ENCODE data around the gene CLCN5. TPM values are rescaled to one million over a fixed set of nuclear protein-coding genes. Genes with fewer than 3 reads are reported as not detected.

CLCN5 gene
- total and polyA plus RNA-seq, 5 donors, result 0.57 to 2.8 (median 2.5) TPM

DNA sequence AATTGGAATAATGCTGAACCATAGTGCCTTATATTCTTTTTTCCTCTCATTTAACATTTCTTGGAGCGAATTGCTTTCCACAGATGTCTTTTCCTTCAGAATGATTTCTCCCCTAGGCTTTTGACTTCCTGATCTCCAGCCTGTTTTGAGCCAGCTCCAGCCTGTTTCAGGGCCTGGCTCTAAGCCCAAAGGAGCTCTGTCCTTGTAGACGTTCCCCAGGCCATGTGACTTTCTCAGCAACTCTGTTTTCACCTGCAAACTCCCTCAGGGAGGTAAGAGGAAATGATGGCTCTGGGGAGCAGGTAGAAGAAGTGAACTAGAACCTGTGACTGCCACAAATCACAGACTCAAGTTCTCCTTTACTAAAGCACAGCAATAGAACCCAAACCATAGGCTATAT lies 189.3 kb downstream of the CLCN5 start:
- ATAC-seq (no peak), DNase-seq (no peak)
- no peak overlapping the region for H3K4me3 ChIP-seq (ENCODE audit: low read length)
- 22% methylated on average over 2 of the region's 2 CpGs for WGBS
- no peaks in the 10 kb centered on the region for H3K9me3 ChIP-seq (ENCODE audit: control insufficient read depth, low read length)
- H3K27ac ChIP-seq (ENCODE audit: low read length), result no peak overlapping the region
- H3K27me3 ChIP-seq (ENCODE audit: control insufficient read depth, insufficient read depth), result no peaks in the 10 kb centered on the region
- no peaks in the 10 kb centered on the region for H3K4me1 ChIP-seq (ENCODE audit: control insufficient read depth, insufficient read depth, low read length)
- intact Hi-C loops (cut with DNase I), result no loop called here

DNA sequence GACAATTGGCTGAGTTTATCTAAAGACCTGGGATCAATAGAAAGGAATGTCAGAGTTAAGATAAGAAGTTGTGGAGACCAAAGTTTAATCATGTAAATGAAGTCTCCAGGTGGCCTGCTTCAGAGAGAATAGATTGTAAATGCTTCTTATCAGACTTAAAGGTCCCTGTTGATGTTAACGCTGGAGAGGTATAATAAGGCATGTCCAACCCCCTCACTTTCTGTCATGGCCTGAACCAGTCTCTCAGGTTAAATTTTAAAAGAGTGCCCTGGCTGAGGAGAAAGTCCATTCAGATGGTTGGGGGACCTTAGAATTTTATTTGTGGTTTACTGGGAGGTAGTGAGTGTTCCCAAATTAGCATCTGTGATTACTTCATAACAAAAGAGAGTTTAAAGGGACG lies 191.7 kb downstream of the CLCN5 start:
- H3K27me3 ChIP-seq (ENCODE audit: control insufficient read depth, insufficient read depth), result no peaks in the 10 kb centered on the region
- WGBS, result 45% methylated on average over 2 of the region's 2 CpGs
- H3K27ac ChIP-seq (ENCODE audit: low read length), result no peak overlapping the region
- ATAC-seq, result no peak
- intact Hi-C loops (cut with DNase I), result no loop called here
- H3K9me3 ChIP-seq (ENCODE audit: control insufficient read depth, low read length), result no peaks in the 10 kb centered on the region
- H3K4me1 ChIP-seq (ENCODE audit: control insufficient read depth, insufficient read depth, low read length), result no peaks in the 10 kb centered on the region
- no peak for DNase-seq
- H3K4me3 ChIP-seq (ENCODE audit: low read length), result no peak overlapping the region

DNA sequence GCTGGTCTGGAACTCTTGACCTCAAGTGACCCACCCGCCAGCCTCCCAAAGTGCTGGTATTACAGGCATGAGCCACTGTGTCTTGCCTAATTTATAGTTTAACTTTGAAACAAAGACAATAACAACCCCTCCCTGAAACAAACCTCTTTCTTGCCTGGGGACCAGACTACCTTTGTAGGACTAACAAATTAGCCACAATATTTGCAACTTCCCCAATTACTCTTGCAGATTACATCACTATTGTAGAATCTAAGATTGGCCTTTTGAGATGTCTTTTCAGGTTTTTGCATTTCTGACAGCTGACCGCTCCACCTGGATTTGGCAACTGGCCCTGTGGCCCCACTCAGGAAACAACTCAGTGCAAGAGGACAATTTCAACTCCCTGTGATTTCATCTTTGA lies 193.6 kb downstream of the CLCN5 start:
- intact Hi-C loops (cut with DNase I), result no loop called here
- ATAC-seq, result no peak
- 91% methylated on average over 2 of the region's 2 CpGs for WGBS
- no peaks in the 10 kb centered on the region for H3K27me3 ChIP-seq (ENCODE audit: control insufficient read depth, insufficient read depth)
- H3K4me3 ChIP-seq (ENCODE audit: low read length), result no peak overlapping the region
- no peak overlapping the region for H3K27ac ChIP-seq (ENCODE audit: low read length)
- DNase-seq, result no peak
- H3K9me3 ChIP-seq (ENCODE audit: control insufficient read depth, low read length), result no peaks in the 10 kb centered on the region
- no peaks in the 10 kb centered on the region for H3K4me1 ChIP-seq (ENCODE audit: control insufficient read depth, insufficient read depth, low read length)

DNA sequence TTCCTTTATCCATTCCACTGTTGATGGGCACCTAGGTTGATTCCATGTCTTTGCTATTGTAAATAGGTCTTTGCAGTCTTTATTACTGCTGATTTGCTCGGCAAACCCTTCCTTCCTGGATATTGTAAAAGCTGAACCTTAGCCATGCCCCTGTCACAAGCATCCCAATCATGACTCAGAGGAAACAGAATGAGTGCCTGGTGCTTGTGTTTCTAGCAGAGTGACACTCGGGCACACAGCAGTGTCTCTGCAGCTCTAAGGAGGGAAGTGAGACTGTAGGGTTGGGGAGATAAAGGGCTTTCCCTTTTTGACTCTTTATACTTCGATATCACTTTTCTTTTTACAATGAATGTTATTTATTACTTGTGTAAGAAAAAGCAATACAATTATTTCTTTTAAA lies 195.1 kb downstream of the CLCN5 start:
- Histone ChIP-seq H3K27ac (ENCODE audit: low read length) (no peak overlapping the region), H3K9me3 (ENCODE audit: control insufficient read depth, low read length) (no peaks in the 10 kb centered on the region), H3K4me3 (ENCODE audit: low read length) (no peak overlapping the region), H3K27me3 (ENCODE audit: control insufficient read depth, insufficient read depth) (no peaks in the 10 kb centered on the region), H3K4me1 (ENCODE audit: control insufficient read depth, insufficient read depth, low read length) (no peaks in the 10 kb centered on the region)
- ATAC-seq, result no peak
- no peak for DNase-seq
- WGBS, result 46% methylated on average over 3 of the region's 3 CpGs
- intact Hi-C loops (cut with DNase I), result no loop called here

- WGBS, result 88% methylated on average over 1 of the region's 1 CpG
- intact Hi-C loops (cut with DNase I), result no loop called here
- ATAC-seq (no peak), DNase-seq (no peak)
- H3K9me3 ChIP-seq (ENCODE audit: control insufficient read depth, low read length), result no peaks in the 10 kb centered on the region
- no peaks in the 10 kb centered on the region for H3K4me1 ChIP-seq (ENCODE audit: control insufficient read depth, insufficient read depth, low read length)
- no peak overlapping the region for H3K4me3 ChIP-seq (ENCODE audit: low read length)
- H3K27me3 ChIP-seq (ENCODE audit: control insufficient read depth, insufficient read depth), result no peaks in the 10 kb centered on the region
- no peak overlapping the region for H3K27ac ChIP-seq (ENCODE audit: low read length)
These were observed 203.1 kb downstream of the CLCN5 start for GRCh38 chrX:50125480-50125879.

DNA sequence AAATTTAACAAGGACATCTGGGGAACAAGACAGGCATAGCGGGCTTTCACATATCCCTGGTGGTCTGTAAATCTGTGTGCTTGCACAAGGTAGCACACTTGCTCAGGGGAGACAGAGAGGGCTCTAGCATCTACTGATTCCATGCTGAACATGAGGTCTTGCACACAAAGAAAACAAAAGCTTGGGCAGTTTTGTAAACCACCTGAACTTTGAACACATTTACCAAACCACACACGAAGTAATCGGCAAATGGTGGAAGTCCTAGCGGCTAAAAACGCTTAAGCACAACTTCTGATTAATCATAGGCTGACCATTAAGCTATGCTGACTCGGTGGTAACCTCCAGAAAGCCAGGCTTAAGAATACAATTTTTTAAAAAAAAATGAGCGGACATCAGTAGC lies 225.6 kb downstream of the CLCN5 start:
- H3K4me3 ChIP-seq (ENCODE audit: low read length), result no peak overlapping the region
- WGBS, result 78% methylated on average over 7 of the region's 7 CpGs
- H3K4me1 ChIP-seq (ENCODE audit: control insufficient read depth, insufficient read depth, low read length), result no peaks in the 10 kb centered on the region
- ATAC-seq (no peak), DNase-seq (no peak)
- no peak overlapping the region for H3K27ac ChIP-seq (ENCODE audit: low read length)
- H3K27me3 ChIP-seq (ENCODE audit: control insufficient read depth, insufficient read depth), result no peaks in the 10 kb centered on the region
- no peaks in the 10 kb centered on the region for H3K9me3 ChIP-seq (ENCODE audit: control insufficient read depth, low read length)
- intact Hi-C loops (cut with DNase I), result no loop called here

Small RNAs within 50 kb of the gene (microRNA-seq; reads per million reads assigned to microRNA genes)
- gene MIR188 (60.6 to 68.0 reads per million in 2 donors), gene MIR362 (134 to 157 reads per million in 2 donors), gene MIR500A (9.1 to 9.3 reads per million in 2 donors), gene MIR500B (0 reads per million in 2 donors), gene MIR501 (25.2 to 47.5 reads per million in 2 donors), gene MIR502 (21.4 to 35.3 reads per million in 2 donors), gene MIR532 (481 to 485 reads per million in 2 donors), gene MIR660 (243 to 254 reads per million in 2 donors)

Other genes with a start within 250 kb of the CLCN5 start
- not detected for gene PAGE1, start 226.6 kb upstream of the CLCN5 start, total RNA-seq
- gene PAGE1, start 226.6 kb upstream of the CLCN5 start, polyA plus RNA-seq, result not detected
- gene PAGE4, start 93.3 kb upstream of the CLCN5 start, total RNA-seq, result not detected
- gene PAGE4, start 93.3 kb upstream of the CLCN5 start, polyA plus RNA-seq, result not detected
- gene USP27X, start 43.1 kb upstream of the CLCN5 start, total RNA-seq, result 1 to 10 TPM; 2.1 to 4.7 (median 2.7) TPM
- 2.6 TPM for gene USP27X, start 43.1 kb upstream of the CLCN5 start, polyA plus RNA-seq

Data from right cardiac atrium (tissue), 5 donors.